Activated CD4-positive, alpha-beta T cell treated with anti-CD3 and anti-CD28 coated beads, Interleukin-2, amount 50 U/mL, for 24 hours (primary cell): ENCODE results near the gene NME7.
"Not testable (repeated sequence)": the region's sequence is repeated elsewhere in the genome, so short reads cannot be mapped to it uniquely, and the experiment has no call there.

Experiments
- DNase-seq, 2 donors: peaks; one replicate each; pipeline ENCODE4 v3.0.0-alpha.2; 2020; ENCODE audit warnings: low read depth in 1 of 2, low spot score in 1 of 2

NME7 gene

GRCh38 chr1:169130683-169131082 is 236.9 kb downstream of the NME7 start:
- no peak for DNase-seq

GRCh38 chr1:169129109-169129784 is 238.3 kb downstream of the NME7 start:
- DNase-seq = no peak

- DNase-seq = no peak
Measured at GRCh38 chr1:169128562-169128961, 239.0 kb downstream of the NME7 start.

GRCh38 chr1:169127305-169127704 is 240.3 kb downstream of the NME7 start:
- DNase-seq = no peak

- DNase-seq = no peak
Measured at GRCh38 chr1:169126335-169126734, 241.3 kb downstream of the NME7 start.

GRCh38 chr1:169125597-169125996 is 242.0 kb downstream of the NME7 start:
- not testable (repeated sequence) for DNase-seq

GRCh38 chr1:169124459-169124858 is 243.1 kb downstream of the NME7 start:
- no peak for DNase-seq

GRCh38 chr1:169122976-169123375 is 244.6 kb downstream of the NME7 start:
- DNase-seq = no peak

- no peak for DNase-seq
Measured at GRCh38 chr1:169121146-169121923, 246.3 kb downstream of the NME7 start.

GRCh38 chr1:169120066-169120465 is 247.5 kb downstream of the NME7 start:
- no peak for DNase-seq

GRCh38 chr1:169119405-169119804 is 248.2 kb downstream of the NME7 start:
- DNase-seq = no peak

- no peak for DNase-seq
Measured at GRCh38 chr1:169118227-169118626, 249.4 kb downstream of the NME7 start.

GRCh38 chr1:169117599-169117998 is 250.0 kb downstream of the NME7 start:
- no peak for DNase-seq

- DNase-seq = no peak
Measured at GRCh38 chr1:169117014-169117413, 250.6 kb downstream of the NME7 start.

GRCh38 chr1:169115891-169116585 is 251.6 kb downstream of the NME7 start:
- no peak for DNase-seq

GRCh38 chr1:169113613-169114119 is 253.9 kb downstream of the NME7 start:
- DNase-seq = no peak

GRCh38 chr1:169112241-169112640 is 255.4 kb downstream of the NME7 start:
- no peak for DNase-seq

GRCh38 chr1:169111472-169111871 is 256.1 kb downstream of the NME7 start:
- DNase-seq = no peak

GRCh38 chr1:169110689-169111447 is 256.7 kb downstream of the NME7 start:
- no peak for DNase-seq

GRCh38 chr1:169110236-169110635 is 257.4 kb downstream of the NME7 start:
- DNase-seq = no peak

GRCh38 chr1:169109561-169110134 is 257.9 kb downstream of the NME7 start:
- DNase-seq = no peak
